Panc1 (cell line): ENCODE data around the gene SLC2A14. TPM values are rescaled to one million over a fixed set of nuclear protein-coding genes. Genes with fewer than 3 reads are reported as not detected.
"Not testable (repeated sequence)": the region's sequence is repeated elsewhere in the genome, so short reads cannot be mapped to it uniquely, and the experiment has no call there.

Experiments
- ATAC-seq: fragments of 200-7000 bp; cut with Tn5 transposase; 2 replicates; pipeline ENCODE4 v1.9.1; 2020; ENCODE audit warnings: mild to moderate bottlenecking, moderate library complexity
- BruUV-seq: library from RNA; stranded (reverse); fragments of 400-500 nt; replicated peaks from 2 replicates; lab custom pipeline; 2021; lab: Mats Ljungman, UMichigan
- CTCF ChIA-PET: fragments of 300-600 bp; sonication (Branson Sonifier 250); formaldehyde crosslinking; loops from one replicate; lab custom pipeline; 2022; ENCODE audit warnings: antibody characterized with exemption; lab: Charles Lee
- POLR2A ChIA-PET: fragments of 300-600 bp; sonication (Branson Sonifier 250); formaldehyde crosslinking; loops from one replicate; lab custom pipeline; 2022; ENCODE audit warnings: antibody characterized with exemption; lab: Charles Lee
- DNase-seq: peaks from one replicate; pipeline ENCODE4 v3.0.0-alpha.2; 2010; ENCODE audit warnings: low read depth, low spot score
- H3K27ac ChIP-seq: 2 replicates; pipeline ENCODE4 v1.5.1; 2011; ENCODE audit warnings: mild to moderate bottlenecking, low read length, inconsistent platforms
- H3K27me3 ChIP-seq: fragments of 200-500 bp; sonication (Bioruptor generic); 2 replicates; pipeline ENCODE4 v1.6.0; 2014; ENCODE audit warnings: low read length, inconsistent platforms; ENCODE audit not compliant: control insufficient read depth, insufficient read depth
- H3K36me3 ChIP-seq: fragments of 200-500 bp; sonication (Bioruptor generic); 2 replicates; pipeline ENCODE4 v1.5.1; 2014; ENCODE audit warnings: inconsistent platforms, mild to moderate bottlenecking, low read length, moderate library complexity; ENCODE audit not compliant: control insufficient read depth, insufficient read depth
- H3K4me1 ChIP-seq: 2 replicates; pipeline ENCODE4 v1.5.1; 2011; ENCODE audit warnings: inconsistent platforms, mild to moderate bottlenecking, low read length, moderate library complexity; ENCODE audit not compliant: control insufficient read depth, insufficient read depth
- H3K4me3 ChIP-seq, 2 experiments: 2 replicates each; pipeline ENCODE4 v1.5.1; 2011 to 2012; ENCODE audit warnings: low read depth in 2 of 2, low read length in 2 of 2, mild to moderate bottlenecking in 2 of 2, inconsistent platforms in 1 of 2, moderate library complexity in 1 of 2
- H3K9me3 ChIP-seq: fragments of 200-500 bp; sonication (Bioruptor generic); 2 replicates; pipeline ENCODE4 v1.5.1; 2014; ENCODE audit warnings: low read depth, mild to moderate bottlenecking, inconsistent platforms, low read length, moderate library complexity; ENCODE audit not compliant: control insufficient read depth, insufficient read depth
- POLR2AphosphoS5 ChIP-seq: IDR thresholded peaks from 2 replicates; pipeline ENCODE4 v1.6.1; 2012; ENCODE audit warnings: mild to moderate bottlenecking, low read depth, low read length, moderate library complexity
- SIN3A ChIP-seq: IDR thresholded peaks from 2 replicates; pipeline ENCODE4 v1.6.1; 2012; ENCODE audit warnings: low read depth, mild to moderate bottlenecking, low read length, moderate library complexity, borderline replicate concordance; ENCODE audit not compliant: insufficient read depth
- TCF7L2 ChIP-seq: IDR thresholded peaks from 2 replicates; pipeline ENCODE4 v1.6.1; 2011; ENCODE audit warnings: mild to moderate bottlenecking, low read depth, low read length, inconsistent platforms
- in situ Hi-C: cut with HindIII; loops from 2 replicates; pipeline ENCODE4 v1.10.0; 2016; ENCODE audit warnings: low sequenced_read_pairs, low pct_unique_long_range_greater_than_20kb
- intact Hi-C: fragments of 100-400 bp; cut with micrococcal nuclease; formaldehyde crosslinking; loops from one replicate; pipeline ENCODE4 v1.10.0; 2022; ENCODE audit not compliant: unreplicated experiment
- total RNA-seq: library from RNA; stranded (reverse); gene quantifications from one replicate; pipeline ENCODE4 v1.2.1, GENCODE V29; 2021; ENCODE audit not compliant: unreplicated experiment
- TF ChIP-seq, protein P1 (sequence below): fragments of 450-650 bp; IDR thresholded peaks from 2 replicates; pipeline ENCODE4 v1.5.1; 2017; ENCODE audit warnings: mild to moderate bottlenecking
- TF ChIP-seq, protein P2 (sequence below), 2 experiments: IDR thresholded peaks; 2 replicates each; pipeline ENCODE4 v1.6.1; 2011 to 2012; ENCODE audit warnings: low read depth in 2 of 2, control low read depth in 1 of 2, low read length in 1 of 2, mild to moderate bottlenecking in 1 of 2, moderate library complexity in 1 of 2; ENCODE audit not compliant: insufficient read depth in 1 of 2

SLC2A14 gene
- total RNA-seq, 1 experiment from 2014 or later = not detected

DNA sequence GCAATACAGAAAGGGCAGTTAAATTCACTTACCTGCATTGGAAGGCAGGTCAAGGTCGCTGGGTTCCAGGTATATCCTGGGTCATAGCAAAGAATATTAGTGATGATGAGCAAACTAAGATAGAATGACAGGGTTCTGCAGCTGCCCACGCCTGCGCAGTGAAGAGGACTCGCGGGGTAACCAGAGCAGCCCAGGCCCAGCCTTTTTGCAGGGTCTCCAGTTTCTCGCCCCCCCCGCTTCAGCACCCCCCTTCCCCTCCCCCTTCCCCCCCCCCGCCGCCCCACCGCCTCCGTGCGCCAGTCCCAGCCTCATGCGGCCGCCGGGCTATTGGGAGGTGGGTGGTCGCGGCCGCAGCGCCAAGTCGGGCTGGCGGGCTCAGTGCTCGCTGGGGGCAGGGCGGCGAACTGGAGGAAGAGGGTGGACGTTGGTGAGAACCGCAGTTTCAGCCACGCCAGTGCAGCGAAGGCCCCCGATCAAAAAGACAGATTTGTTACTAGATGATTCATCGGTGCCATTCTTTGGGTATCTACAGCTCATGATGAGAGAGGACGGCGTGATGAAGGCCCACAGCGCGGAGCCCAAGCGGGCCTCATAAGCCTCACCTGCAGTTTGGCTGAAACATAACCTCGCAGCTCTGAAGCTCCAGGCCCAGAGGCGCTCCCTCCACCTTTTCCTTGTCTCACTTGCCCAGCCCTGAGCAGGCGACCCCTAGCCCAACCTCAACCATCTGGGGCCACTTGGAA, 43.1 kb upstream of the SLC2A14 start:
- BruUV-seq = no TSS peak
- ATAC-seq = no peak
- POLR2A ChIA-PET = no interaction called here
- TF ChIP-seq, protein P1, sequence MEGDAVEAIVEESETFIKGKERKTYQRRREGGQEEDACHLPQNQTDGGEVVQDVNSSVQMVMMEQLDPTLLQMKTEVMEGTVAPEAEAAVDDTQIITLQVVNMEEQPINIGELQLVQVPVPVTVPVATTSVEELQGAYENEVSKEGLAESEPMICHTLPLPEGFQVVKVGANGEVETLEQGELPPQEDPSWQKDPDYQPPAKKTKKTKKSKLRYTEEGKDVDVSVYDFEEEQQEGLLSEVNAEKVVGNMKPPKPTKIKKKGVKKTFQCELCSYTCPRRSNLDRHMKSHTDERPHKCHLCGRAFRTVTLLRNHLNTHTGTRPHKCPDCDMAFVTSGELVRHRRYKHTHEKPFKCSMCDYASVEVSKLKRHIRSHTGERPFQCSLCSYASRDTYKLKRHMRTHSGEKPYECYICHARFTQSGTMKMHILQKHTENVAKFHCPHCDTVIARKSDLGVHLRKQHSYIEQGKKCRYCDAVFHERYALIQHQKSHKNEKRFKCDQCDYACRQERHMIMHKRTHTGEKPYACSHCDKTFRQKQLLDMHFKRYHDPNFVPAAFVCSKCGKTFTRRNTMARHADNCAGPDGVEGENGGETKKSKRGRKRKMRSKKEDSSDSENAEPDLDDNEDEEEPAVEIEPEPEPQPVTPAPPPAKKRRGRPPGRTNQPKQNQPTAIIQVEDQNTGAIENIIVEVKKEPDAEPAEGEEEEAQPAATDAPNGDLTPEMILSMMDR = no peak
- no peak for TF ChIP-seq SIN3A
- TF ChIP-seq POLR2AphosphoS5 = no peak
- no peak for TF ChIP-seq TCF7L2
- TF ChIP-seq, protein P2, sequence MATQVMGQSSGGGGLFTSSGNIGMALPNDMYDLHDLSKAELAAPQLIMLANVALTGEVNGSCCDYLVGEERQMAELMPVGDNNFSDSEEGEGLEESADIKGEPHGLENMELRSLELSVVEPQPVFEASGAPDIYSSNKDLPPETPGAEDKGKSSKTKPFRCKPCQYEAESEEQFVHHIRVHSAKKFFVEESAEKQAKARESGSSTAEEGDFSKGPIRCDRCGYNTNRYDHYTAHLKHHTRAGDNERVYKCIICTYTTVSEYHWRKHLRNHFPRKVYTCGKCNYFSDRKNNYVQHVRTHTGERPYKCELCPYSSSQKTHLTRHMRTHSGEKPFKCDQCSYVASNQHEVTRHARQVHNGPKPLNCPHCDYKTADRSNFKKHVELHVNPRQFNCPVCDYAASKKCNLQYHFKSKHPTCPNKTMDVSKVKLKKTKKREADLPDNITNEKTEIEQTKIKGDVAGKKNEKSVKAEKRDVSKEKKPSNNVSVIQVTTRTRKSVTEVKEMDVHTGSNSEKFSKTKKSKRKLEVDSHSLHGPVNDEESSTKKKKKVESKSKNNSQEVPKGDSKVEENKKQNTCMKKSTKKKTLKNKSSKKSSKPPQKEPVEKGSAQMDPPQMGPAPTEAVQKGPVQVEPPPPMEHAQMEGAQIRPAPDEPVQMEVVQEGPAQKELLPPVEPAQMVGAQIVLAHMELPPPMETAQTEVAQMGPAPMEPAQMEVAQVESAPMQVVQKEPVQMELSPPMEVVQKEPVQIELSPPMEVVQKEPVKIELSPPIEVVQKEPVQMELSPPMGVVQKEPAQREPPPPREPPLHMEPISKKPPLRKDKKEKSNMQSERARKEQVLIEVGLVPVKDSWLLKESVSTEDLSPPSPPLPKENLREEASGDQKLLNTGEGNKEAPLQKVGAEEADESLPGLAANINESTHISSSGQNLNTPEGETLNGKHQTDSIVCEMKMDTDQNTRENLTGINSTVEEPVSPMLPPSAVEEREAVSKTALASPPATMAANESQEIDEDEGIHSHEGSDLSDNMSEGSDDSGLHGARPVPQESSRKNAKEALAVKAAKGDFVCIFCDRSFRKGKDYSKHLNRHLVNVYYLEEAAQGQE (IDR thresholded peaks at IDR 0.05; ENCODE audit: insufficient read depth in 1 of 2, low read depth in 2 of 2, low read length in 1 of 2) = no peak
- Histone ChIP-seq H3K4me3 (no peak overlapping the region), H3K27me3 (no peaks in the 10 kb centered on the region), H3K27ac (no peak overlapping the region), H3K4me1 (no peaks in the 10 kb centered on the region), H3K9me3 (no peaks in the 10 kb centered on the region), H3K36me3 (no peaks in the 10 kb centered on the region)
- no peak for DNase-seq
- in situ Hi-C loops (no loop called here), intact Hi-C loops (no loop called here)
- CTCF ChIA-PET = no interaction called here

DNA sequence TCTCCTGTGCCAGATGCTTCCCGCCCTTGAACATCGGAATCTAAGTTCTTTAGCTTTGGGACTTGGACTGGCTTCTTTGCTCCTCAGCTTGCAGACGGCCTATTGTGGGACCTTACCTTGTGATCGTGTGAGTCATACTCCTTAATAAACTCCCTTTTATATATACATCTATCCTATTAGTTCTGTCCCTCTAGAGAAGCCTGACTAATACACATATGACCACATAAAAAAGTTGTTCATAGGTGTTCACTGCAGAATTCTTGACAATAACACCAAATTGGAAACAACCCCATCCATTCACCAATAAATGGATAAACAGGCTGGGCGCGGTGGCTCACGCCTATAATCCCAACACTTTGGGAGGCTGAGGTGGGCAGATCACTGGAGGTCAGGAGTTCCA, 37.4 kb upstream of the SLC2A14 start:
- H3K4me3 ChIP-seq, H3K36me3 ChIP-seq, ATAC-seq, intact Hi-C loops, H3K9me3 ChIP-seq, H3K4me1 ChIP-seq, BruUV-seq, DNase-seq, in situ Hi-C loops, H3K27me3 ChIP-seq, H3K27ac ChIP-seq, CTCF ChIA-PET, POLR2A ChIA-PET: not testable (repeated sequence)

DNA sequence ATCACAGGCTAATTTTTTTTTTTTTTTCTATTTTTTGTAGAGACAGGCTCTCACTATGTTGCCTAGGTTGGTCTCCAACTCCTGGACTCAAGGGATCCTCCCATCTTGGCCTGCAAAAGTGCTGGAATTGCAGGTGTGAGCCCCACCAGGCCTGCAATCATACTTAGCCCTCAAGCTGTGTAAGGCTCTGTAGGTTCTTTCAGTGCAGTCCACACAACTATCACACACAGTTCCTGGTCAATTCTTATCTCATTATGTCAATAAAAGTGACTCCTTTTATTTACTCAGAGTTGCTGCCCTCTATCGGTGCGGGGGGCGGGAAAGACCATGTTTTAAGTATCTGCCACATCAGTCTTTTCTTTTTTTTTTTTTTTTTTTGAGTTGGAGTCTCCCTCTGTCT, 34.3 kb upstream of the SLC2A14 start:
- CTCF ChIA-PET = interaction anchor here (0.6 kb wide), 2 partner anchors 12 to 331 kb away, joined by 5 to 7 read pairs; no protein-coding TSS in a partner anchor
- H3K27ac ChIP-seq = no peak overlapping the region
- no peaks in the 10 kb centered on the region for H3K36me3 ChIP-seq
- no peaks in the 10 kb centered on the region for H3K27me3 ChIP-seq
- intact Hi-C loops (no loop called here), in situ Hi-C loops (no loop called here)
- no peaks in the 10 kb centered on the region for H3K9me3 ChIP-seq
- BruUV-seq = no TSS peak
- TF ChIP-seq, protein P2 (IDR thresholded peaks at IDR 0.05; ENCODE audit: insufficient read depth in 1 of 2, low read depth in 2 of 2, low read length in 1 of 2) = no peak
- no peak for TF ChIP-seq SIN3A
- no peak for TF ChIP-seq POLR2AphosphoS5
- TF ChIP-seq TCF7L2 = no peak
- TF ChIP-seq, protein P1 = no peak
- ATAC-seq = no peak
- DNase-seq = no peak
- POLR2A ChIA-PET = interaction anchor here (0.7 kb wide), 1 partner anchor 11 kb away, joined by 3 read pairs; no protein-coding TSS in a partner anchor
- no peak overlapping the region for H3K4me3 ChIP-seq
- no peaks in the 10 kb centered on the region for H3K4me1 ChIP-seq
